B cell (primary cell): ENCODE data around the gene CNGA1.

Experiments
- EZH2 ChIP-seq: IDR thresholded peaks from 2 replicates; pipeline ENCODE4 v1.6.1; 2012; ENCODE audit warnings: borderline replicate concordance, low read depth, mild to moderate bottlenecking, moderate library complexity, low read length; ENCODE audit not compliant: insufficient read depth, poor library complexity, severe bottlenecking
- TF ChIP-seq, protein P1 (sequence below): fragments of 200-600 bp; IDR thresholded peaks from one replicate; pipeline ENCODE4 v1.8.0; 2022; ENCODE audit warnings: antibody characterized with exemption, mild to moderate bottlenecking

DNA sequence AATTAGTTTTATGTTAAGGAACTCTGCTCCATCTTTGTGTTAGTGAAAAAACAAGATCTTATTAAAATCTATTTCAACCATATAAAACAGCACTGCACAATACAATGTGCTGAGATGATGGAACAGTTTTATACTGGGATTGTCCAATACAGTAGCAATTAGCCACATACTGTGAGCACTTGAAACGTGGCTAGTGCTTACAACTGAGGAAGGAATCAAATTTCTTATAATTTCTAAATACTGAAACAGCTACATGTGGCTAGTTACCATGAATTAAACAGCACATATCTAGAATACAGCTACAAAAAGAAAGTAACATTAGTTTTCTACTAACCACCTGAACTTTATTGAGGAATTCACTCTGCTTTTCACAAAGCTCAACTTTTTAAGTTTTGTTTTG is 116.8 kb downstream of the CNGA1 start:
- TF ChIP-seq, protein P1, sequence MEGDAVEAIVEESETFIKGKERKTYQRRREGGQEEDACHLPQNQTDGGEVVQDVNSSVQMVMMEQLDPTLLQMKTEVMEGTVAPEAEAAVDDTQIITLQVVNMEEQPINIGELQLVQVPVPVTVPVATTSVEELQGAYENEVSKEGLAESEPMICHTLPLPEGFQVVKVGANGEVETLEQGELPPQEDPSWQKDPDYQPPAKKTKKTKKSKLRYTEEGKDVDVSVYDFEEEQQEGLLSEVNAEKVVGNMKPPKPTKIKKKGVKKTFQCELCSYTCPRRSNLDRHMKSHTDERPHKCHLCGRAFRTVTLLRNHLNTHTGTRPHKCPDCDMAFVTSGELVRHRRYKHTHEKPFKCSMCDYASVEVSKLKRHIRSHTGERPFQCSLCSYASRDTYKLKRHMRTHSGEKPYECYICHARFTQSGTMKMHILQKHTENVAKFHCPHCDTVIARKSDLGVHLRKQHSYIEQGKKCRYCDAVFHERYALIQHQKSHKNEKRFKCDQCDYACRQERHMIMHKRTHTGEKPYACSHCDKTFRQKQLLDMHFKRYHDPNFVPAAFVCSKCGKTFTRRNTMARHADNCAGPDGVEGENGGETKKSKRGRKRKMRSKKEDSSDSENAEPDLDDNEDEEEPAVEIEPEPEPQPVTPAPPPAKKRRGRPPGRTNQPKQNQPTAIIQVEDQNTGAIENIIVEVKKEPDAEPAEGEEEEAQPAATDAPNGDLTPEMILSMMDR, result no peak
- TF ChIP-seq EZH2, result no peak
